GM18951 (cell line): Measurements from ENCODE around the gene PRMT3.
"Not testable (repeated sequence)": the region's sequence is repeated elsewhere in the genome, so short reads cannot be mapped to it uniquely, and the experiment has no call there.

ENCODE experiments used
- POLR2A ChIP-seq: IDR thresholded peaks from 4 replicates; pipeline ENCODE4 v1.6.1; 2011; ENCODE audit warnings: mild to moderate bottlenecking; ENCODE audit not compliant: insufficient read length, insufficient read depth; ENCODE audit errors: extremely low read depth
- in situ Hi-C: fragments of 300-500 bp; cut with MboI; formaldehyde crosslinking; loops from one replicate; pipeline ENCODE4 v1.12.0; 2022; ENCODE audit warnings: low sequenced_read_pairs, mixed read lengths, inconsistent platforms; ENCODE audit not compliant: unreplicated experiment

PRMT3 gene

GRCh38 chr11:20479513-20479912, 92.0 kb downstream of the PRMT3 start:
- no peak for TF ChIP-seq POLR2A
- in situ Hi-C loops: no loop called here

- TF ChIP-seq POLR2A: no peak
- in situ Hi-C loops: no loop called here
These were observed 96.4 kb downstream of the PRMT3 start for GRCh38 chr11:20483931-20484330.

DNA sequence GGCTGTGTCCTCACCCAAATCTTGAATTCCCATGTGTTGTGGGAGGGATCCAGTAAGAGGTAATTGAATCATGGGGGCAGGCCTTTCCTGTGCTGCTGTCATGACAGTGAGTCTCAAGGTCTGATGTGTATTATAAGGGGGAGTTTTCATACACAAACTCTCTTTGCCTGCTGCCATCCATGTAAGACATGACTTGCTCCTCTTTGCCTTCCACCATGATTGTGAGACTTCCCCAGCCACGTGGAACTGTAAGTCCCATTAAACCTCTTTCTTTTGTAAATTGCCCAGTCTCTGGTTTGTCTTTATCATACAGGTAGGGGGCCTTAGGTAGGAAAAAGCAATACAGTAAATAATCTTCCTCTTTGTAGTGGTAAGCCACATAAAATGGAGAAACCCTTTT, 96.9 kb downstream of the PRMT3 start:
- in situ Hi-C loops: not testable (repeated sequence)

DNA sequence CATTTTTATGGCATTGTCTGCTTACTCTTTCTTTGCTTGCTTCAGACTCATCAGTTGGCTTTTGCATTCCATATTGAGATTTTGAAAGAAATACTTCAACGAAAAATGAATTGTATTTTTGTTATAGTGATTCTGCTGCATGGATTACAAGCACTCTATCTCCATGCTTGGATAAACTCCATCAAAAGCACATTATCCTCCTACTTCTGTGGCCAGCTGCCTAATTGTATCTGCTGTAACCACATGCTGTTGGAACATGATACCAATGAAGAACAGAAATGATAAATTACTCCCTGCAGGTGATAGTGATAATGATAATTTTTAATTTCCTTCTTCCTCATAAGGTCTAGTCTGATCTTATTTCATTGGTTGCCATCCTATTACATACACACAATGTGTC, 100.8 kb downstream of the PRMT3 start:
- no peak for TF ChIP-seq POLR2A
- in situ Hi-C loops: no loop called here

GRCh38 chr11:20489948-20490347, 102.4 kb downstream of the PRMT3 start:
- no peak for TF ChIP-seq POLR2A
- in situ Hi-C loops: no loop called here

- in situ Hi-C loops: no loop called here
- TF ChIP-seq POLR2A: no peak
These were observed 105.8 kb downstream of the PRMT3 start for GRCh38 chr11:20493340-20493739.

- no peak for TF ChIP-seq POLR2A
- in situ Hi-C loops: no loop called here
These were observed 109.7 kb downstream of the PRMT3 start for GRCh38 chr11:20497124-20497792.

DNA sequence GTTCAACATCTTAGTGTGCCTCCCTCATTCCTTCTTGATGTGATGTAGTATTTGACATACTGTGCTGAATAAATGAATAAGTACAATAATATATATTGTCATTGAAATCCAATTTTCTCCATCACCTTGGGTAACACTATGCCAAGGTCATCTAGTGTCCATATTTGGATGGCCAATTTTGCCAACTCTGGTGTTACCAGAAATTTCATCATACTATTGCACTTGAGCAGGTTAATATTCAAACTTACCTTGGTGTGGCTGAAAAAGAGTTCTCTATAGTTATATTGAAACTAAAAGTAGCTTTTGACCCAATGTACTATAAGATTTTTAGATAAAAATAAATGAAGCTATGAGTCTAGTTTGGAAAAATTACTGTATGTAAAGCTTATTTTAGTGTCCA, 113.7 kb downstream of the PRMT3 start:
- in situ Hi-C loops: no loop called here
- TF ChIP-seq POLR2A: no peak

DNA sequence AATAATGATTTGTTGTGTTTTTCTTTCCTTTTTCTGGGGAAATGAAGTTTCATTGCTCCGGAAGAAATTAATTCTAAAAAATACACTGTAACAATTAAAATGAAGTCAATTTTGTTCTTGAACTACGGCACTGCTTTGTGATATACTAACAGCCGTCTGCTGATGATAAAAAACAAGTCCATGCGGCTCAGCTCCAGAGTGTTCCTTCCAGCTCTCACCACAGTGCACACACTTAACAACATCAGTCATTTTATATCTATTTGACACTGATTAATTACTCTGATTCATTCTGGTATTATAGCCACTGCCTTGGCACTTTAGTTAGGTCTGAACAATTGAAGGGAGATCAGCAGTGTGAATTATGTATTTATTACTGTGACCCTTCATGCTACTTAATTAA, 114.5 kb downstream of the PRMT3 start:
- in situ Hi-C loops: no loop called here

GRCh38 chr11:20511982-20512381, 124.5 kb downstream of the PRMT3 start:
- in situ Hi-C loops: no loop called here
- no peak for TF ChIP-seq POLR2A

More for the DNA sequence above, 114.5 kb downstream of the PRMT3 start:
- TF ChIP-seq POLR2A: no peak

GRCh38 chr11:20512869-20513268, 125.4 kb downstream of the PRMT3 start:
- in situ Hi-C loops: no loop called here
- TF ChIP-seq POLR2A: no peak

DNA sequence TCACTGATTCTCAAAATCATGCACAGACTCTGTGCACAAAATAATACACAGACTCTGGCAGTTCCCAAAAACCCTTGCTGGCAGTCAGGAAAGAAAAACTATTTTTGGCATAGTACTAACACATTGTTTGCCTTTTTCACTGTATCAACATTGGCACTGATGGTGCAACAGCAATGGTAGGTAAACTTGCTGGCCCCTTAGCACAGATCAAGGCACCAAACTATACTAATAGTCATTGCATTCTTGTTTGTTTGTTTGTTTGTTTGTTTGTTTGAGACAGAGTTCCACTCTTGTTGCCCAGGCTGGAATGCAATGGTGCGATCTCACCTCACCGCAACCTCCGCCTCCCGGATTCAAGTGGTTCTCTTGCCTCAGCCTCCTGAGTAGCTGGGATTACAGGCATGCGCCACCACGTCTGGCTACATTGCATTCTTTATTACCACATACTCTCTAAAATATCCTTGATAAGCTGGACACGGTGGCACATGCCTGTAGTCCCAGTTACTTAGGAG, 130.9 kb downstream of the PRMT3 start:
- no peak for TF ChIP-seq POLR2A
- in situ Hi-C loops: no loop called here

DNA sequence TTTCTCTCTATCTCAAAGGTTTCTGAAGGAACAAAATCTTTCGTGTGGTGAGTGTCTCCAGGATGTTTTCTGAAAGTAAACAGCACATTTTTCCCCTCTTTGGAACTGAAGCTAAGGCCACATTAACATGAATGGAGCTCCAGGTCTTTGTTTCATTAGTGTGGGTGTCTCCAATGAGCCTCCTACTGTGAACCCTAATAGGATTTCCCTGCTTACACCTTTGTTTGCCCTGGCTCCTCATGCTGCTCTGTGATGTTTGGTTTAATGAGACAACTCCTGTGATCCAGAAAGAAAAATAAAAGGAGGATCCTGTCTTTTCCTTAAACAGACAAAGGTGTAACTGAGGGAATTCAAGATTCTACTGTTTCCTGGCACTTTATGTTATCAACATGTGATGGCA, 135.0 kb downstream of the PRMT3 start:
- no peak for TF ChIP-seq POLR2A
- in situ Hi-C loops: no loop called here

- TF ChIP-seq POLR2A: no peak
- in situ Hi-C loops: no loop called here
These were observed 142.2 kb downstream of the PRMT3 start for GRCh38 chr11:20529757-20530156.
